Activated naive CD4-positive, alpha-beta T cell treated with anti-CD3 and anti-CD28 coated beads, Interleukin-2, amount 50 U/mL, for 16 hours (primary cell): Measurements from ENCODE around the gene PTPRA.
"Not testable (repeated sequence)": the region's sequence is repeated elsewhere in the genome, so short reads cannot be mapped to it uniquely, and the experiment has no call there.

Experiments
- DNase-seq: peaks from one replicate; pipeline ENCODE4 v3.0.0-alpha.2; 2020

The PTPRA gene

DNA sequence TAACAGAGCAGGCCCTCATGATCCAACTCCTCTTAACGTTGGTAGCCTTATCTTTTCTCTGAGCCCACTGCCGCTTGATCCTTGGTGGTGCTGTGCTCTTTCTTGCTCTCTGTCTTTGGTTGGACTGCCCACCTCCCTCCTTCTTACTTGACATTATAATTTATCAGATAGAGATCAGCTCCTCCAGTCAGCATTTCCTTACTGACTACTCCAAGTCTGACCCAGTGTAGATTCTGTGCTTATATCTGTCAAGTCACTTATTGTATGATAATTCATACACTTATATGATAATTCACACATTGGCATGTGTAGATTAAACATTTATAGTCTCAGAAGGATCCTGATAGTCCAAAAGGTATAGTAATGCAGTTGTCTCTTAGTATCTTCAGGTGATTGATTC is 18.1 kb downstream of the PTPRA start:
- DNase-seq, result no peak

DNA sequence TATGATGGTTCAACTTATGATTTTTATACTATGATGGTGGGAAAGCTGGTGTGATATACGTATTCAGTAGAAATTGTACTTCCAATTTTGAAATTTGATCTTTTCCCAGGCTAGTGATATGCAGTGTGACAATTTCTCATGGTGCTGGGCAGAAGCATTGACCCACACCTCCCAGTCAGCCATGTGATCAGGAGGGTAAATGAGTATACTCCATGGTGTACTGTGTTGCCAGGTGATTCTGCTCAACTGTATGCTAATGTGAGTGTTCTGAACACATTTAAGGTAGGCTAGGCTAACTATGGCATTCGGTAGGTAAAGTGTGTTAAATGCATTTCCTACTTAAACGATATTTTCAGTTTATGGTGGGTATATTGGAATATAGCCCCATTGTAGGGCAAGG is 19.1 kb downstream of the PTPRA start:
- DNase-seq, result no peak

DNA sequence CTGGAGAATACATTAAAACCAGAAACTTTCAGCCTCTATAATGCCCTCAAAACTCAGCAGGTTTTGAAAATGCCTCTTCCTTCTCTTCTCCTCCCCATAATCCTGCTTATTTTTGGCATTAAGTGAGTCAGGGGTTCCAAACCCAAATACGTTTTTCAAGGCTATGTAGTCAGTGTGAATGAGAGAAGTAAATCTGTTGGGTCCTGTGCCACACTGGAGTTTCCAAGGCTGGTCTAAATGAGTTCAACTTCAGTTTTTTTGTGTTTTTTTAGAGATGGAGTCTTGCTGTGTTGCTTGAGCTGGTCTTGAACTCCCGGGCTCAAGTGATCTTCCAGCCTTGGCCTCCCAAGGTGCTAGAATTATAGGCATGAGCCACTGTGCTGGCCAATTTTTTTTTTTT is 20.9 kb downstream of the PTPRA start:
- no peak for DNase-seq

DNA sequence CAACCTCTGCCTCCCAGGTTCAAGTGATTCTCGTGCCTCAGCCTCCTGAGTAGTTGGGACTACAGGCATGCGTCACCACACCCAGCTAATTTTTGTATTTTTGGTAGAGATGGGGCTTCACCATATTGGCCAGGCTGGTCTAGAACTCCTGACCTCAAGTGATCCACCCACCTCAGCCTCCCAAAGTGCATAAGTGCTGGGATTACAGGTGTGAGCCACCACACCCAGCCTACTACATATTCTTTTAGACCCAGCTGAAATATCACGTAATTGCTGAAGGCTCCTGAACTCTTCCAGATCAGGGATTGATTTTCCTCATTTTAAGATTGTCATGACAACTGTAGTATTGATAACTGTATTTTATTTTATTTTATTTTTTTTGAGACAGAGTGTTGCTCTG is 21.9 kb downstream of the PTPRA start:
- DNase-seq, result not testable (repeated sequence)

DNA sequence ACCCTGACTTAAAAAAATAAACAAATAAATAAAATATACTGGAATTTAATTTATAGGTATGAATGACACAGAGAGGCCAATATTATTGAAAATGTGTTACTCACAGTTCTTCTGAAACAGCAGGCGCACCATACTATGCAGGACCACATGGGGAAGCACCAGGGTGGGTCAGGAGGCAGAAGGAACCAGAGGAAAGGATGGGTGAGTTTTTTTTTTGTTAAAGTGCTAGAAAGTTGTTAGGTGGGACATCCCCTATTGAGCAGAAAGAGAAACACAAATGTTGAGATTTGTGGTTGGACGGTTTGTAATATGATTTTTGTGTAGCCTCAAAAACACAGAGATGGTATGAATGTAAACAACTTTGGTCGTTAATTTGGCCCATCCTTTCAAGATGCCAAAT is 26.0 kb downstream of the PTPRA start:
- DNase-seq, result no peak

DNA sequence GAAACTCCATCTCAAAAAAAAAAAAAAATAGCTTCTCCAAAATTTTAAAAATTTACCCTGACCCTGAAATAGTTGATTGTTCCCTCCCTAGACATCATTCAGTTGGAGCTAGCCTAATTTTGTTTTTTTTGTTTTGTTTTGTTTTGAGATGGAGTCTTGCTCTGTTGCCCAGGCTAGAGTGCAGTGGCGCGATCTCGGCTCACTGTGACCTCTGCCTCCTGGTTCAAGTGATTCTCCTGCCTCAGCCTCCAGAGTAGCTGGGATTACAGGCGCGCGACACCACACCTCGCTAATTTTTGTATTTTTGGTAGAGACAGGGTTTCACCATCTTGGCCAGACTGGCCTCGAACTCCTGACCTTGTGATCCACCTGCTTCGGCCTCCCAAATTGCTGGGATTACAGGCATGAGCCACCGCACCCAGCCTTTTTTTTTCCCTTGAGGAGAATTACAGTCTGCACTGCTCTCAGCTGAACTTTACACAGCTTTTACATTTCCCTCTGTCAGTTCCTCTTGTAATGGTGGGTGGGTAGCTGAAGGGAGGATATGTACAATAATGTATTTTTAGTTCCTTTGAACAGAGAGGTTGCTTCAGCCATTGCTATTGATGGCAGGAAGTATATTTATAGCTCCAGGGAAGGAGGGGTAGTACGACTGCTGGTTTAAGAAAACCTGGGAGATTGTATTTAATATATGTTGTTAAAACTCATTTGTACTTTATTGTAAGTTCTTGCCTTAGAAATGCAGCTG is 27.7 kb downstream of the PTPRA start:
- DNase-seq, result no peak

DNA sequence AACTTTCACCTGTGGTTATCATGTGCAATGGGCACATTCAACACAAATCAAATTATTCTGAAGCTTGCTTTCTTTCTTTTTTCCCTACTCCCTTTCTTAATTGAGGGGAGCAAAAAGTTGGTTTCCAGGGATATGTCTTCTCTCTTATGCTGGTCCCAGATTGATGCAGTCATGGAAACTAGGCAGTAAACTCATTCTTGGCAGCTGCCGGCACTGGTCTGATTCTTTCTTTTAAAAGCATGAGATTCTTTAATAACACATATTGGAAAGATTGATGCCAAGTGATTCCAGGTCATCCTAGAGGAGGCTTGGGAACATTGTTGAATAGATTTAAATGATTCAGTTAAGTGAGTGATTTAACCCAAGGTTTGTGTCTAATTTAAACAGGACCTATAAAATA is 29.0 kb downstream of the PTPRA start:
- no peak for DNase-seq

DNA sequence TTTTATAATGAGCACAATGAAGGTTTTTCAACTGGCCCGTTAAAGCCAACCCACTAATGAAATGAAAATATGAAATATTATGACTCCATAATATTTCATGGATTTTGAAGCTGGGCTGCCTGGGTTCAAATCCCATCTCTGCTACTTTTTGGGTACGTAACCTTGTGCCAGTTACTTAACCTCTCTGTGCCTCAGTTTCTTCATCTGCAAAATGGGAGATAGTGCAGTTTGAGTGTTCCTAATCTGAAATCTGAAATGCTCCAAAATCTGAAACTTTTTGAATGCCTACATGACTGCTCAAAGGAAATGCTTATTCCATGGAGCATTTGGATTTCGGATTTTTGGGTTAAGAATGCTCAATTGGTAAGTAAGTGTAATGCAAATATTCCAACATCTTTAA is 29.5 kb downstream of the PTPRA start:
- no peak for DNase-seq

DNA sequence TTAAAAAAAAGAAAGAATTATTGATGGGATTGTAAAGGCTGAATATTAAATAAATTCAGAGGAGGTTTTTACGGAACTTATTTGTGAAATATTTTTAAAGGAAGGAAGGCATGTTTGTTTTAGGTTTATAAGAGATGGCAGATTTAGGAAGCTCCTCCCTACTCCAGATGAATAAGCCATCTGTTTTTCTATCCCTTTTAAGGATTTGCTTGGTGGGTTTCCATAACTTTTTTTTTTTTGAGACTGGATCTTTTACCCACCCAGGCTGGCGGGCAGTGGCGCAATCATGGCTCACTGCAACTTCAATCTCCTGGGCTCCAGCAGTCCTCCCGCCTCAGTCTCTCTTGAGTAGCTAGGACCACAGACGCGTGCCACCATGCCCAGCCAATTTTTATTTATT is 30.4 kb downstream of the PTPRA start:
- DNase-seq, result no peak

DNA sequence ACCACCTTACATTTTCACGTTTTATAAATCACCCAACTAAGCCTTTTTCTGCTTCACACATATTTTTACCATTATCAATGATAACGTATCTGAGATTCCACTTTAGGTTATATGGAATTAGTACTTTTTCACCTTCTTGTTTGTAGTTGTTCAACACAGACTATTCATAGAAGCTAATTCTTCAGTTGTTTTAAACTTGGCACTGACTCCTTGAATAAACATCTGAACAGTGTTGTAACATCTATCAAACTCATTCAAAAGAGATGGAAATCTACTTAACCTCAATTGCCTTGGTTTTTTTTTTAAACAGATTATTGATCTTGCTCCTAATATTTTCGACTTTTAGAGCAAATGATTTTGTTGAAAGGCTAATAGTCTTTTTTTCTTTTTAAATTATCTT is 34.2 kb downstream of the PTPRA start:
- DNase-seq, result no peak

DNA sequence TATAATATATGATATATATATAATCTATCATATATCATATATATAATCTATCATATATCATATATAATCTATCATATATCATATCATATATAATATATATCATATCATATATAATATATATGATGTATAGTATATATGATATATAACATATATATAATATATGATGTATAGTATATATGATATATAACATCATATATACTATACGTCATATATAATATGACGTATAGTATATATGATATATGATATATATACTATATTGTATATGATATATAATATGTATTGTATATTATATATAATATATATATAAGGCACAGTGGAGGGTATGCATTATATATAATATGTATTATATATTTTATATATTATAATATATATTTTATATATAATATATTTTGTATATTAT is 36.7 kb downstream of the PTPRA start:
- DNase-seq, result no peak

DNA sequence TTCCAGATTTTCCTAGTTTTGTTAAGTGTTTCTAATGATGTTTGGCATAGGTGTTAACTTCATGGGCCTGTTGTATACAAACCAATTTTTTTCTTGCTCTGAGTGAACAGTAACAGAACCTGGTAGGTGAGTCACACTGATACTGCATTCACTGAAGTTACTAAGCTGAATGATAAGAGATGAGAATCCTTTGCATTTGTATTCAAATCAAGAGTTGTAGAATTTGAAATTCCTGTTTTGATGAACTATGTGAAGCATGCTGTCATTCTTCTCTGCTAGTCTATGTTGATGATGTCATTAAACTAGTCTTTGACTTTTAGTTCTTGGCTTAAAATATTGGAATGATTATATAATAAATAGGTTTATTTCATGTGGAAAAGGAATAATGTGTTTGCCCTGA is 37.9 kb downstream of the PTPRA start:
- DNase-seq, result no peak

DNA sequence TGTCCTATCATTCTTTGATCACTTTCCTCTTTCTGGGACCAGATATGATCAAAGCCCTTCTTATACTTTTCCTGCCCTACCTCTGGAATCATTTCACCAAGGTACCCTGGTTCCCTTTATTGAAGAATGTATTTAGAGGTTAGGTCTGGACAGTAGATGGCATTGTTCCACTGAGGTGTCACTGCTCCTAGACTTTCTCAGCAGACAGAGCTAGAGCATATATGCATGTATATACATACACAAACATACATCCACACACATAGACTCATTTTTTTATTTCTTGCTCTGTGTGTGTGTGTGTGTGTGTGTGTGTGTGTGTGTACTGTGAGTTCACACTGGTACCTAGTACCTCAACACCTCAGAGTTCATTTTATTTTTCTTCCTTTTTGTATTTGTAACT is 40.9 kb downstream of the PTPRA start:
- no peak for DNase-seq

DNA sequence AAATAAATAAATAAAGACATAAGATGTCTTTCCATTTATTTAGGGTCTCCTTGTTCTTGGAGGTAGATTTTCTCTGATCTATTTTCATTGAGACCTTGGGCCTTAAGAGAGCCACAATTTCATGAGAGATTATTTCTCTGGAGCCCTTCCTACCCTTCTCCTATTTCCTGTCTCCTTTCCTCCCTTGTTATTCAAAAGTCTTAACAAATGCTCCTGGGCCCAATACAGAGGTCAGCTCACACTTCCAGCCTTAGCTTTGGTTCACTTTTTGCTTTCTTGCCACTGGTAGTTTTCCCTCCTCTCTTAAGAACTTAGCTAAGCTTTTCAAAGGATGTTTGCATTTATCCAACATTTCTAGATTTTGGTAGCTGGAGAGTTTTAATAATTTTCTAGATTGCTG is 44.0 kb downstream of the PTPRA start:
- no peak for DNase-seq

DNA sequence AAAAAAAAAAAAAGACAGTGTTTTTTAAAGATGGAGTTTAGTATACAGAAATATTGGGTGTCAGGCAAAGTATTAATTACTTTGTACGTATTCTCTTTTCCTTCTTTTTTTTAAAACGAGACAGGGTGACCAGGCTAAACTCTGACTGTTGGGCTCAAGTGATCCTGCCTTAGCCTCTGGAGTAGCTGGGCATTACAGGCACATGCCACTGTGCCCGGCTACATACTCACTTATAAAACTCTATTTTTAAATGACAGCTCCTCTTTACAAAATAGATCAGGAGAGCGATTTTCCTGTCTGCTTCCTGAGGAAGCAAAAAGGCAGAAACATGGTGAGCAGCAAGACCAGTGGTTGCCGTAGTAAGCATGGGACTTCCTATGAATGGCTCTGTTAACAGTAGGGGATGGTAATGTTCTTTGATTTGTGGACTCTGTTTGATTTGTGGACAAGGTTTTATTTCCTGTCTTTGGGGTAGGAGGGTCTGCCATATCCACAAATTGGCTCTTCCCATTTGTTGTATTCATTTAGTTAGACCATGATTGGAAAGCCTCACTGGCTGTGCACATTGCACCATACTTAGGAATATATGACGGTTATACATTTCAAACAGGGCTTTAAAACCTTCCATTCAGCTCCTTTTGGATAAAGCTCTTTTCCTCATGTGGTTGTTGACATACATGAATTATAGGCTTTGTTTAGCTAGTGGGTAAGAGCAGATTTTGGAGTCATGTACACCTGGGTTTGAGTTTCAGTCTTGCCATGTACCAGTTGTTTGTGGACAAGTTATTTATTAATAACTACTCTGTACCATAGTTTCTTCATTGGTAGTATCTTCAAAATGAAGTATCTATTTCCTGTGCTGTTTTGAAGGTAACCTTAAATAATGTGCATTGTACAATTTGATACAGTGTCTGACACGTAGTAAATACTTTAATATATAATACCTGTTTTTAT is 45.1 kb downstream of the PTPRA start:
- DNase-seq, result no peak

DNA sequence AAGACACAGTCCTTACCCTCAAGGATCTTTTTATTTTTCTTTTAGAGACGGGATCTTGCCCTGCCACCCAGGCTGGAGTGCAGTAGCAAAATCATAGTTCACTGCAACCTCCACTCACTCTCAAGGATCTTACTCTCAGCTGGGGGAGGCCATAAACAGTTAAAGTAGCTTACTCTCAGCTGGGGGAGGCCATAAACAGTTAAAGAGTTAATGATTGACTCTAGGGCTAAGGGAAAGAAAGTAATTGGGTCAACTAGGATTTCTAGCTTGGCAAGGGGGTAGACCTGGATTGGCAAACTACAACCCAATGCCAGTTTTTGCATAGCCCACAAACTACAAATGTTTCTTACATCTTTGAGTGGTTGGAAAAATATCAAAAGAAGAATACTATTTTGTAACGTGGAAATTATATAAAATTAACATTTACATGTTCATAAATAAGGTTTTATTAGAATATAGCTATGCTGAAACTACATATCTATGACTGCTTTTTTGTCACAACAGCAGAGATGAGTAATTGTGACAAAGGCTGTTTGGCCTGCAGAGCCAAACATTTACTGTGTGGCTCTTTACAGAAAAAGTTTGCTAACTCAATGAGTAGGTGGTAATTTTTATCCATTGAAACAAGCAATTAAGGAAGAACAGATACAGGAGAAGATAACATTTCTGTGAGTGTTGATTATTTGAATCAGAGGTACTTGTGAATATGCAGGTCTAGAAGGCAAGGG is 46.4 kb downstream of the PTPRA start:
- DNase-seq, result no peak

DNA sequence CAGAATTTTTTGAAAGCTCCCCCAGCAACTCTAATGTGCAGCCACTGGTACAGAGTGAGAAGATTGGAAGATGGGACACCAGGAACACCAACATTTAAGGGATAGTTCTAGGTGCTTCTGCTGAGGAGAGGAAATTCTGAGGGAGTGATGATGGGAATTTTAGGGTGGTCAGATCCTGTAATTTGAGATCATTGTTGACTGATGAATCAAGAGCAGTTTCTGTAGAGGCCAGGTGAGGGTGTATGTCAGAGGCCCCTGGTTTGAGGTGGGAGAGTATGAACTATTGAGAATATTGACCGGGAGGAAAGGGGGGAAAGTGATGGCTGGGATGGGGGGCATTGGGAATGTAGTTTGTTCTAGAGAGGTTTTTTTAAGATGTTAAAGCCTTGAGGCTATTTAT is 47.2 kb downstream of the PTPRA start:
- DNase-seq, result no peak

DNA sequence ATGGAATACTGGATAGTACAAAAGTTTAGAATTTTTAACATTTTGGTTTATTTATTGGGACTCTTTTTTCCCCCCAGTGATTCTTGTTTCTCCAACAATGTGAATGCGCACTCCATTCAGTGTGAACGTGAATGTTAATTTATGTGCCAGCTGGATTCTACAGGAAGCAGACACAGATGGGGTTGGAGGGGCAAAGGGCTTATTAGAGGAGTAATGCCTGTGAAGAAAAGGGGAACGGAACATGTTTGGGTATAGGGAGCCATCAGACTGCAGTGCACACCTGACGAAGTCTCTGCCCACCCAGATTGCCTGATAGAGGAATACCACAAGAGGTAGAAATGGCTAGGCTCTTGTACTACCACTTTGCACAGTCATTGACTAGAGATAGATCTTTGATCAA is 48.2 kb downstream of the PTPRA start:
- no peak for DNase-seq

DNA sequence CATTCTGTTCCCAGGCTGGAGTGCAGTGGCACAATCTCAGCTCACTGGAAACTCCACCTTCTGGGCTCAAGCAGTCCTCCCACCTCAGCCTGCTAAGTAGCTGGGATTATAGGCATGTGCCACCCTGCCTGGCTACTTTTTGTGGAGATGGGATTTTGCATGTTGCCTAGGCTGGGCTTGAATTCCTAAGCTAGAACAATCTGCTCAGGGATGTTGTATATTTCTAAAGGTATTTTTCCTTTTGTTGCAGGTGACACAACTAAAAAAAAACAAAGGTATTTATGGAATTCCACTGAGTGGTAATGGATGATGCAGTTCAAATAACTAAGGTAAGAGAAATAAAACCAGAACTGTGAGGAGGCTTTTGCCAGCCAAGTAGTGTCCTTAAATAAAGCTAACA is 49.7 kb downstream of the PTPRA start:
- DNase-seq, result no peak

DNA sequence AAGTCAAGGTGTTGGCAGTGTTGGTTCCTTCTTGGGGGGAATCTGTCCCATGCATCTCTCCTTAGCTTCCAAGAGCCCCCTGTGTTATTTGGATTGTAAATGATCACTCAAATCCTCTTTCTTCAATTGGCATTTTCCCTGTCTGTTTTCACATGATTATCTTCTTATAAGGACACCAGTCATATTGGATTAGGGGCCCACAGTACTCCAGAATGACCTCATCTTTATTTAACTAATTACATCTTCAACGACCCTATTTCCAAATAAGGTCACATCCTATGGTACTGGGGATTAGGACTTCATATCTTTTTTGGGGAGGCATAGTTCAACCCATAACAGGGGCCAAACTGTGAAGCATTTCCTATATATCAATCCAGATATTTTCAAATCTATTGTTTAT is 57.3 kb downstream of the PTPRA start:
- DNase-seq, result no peak

DNA sequence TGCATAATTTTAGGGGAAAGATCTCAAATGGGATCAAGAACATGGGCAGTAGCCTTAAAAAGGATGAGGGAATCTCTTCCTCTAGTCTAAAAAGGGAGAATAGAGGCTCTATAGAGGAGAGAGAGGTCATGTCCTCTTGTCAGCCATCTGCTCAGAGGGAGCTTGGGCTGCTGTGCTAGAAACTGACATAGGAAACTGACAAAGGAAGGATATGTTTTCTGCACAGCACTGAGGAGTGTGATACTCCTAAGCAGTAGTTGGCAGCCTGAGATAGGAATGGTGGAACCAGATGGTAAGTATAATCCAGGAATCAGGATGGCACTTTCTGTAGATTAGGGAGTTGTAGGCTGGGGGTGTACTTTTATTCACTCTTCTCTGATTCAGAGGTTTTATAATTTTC is 59.2 kb downstream of the PTPRA start:
- DNase-seq, result no peak

DNA sequence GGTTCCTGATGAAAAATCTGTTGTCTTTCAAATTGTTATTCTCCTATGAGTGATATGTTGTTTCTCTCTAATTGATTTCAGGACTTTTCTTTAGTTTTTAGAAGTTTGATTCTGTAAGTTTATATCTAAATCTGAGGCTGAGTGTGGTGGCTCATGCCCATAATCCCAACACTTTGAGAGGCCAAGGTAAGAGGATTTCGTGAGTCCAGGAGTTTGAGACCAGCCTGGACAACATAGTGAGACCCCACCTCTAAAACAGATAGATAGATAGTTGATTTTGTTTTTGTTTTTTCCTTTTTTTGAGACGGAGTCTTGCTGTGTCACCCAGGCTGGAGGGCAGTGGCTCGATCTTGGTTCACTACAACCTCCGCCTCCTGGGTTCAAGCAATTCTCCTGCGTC is 64.6 kb downstream of the PTPRA start:
- no peak for DNase-seq

DNA sequence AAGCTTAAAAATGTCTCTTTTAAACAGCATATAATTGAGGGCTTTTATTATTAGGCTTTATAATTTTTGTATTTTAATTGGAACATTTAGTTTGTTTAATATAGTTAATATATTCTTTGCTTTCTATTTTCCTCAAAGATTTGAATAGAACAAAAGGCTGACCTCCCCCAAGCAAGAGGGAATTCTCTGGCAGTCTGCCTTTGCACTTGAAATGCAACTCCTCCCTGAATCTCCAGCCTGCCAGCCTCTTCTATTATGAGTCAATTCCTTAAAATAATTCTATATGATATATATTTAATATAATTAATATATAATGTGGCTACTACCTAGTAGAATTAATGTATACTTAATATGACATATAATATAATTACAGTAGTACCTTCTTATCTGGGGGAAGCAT is 69.2 kb downstream of the PTPRA start:
- no peak for DNase-seq
